Lower leg skin (tissue), 4 donors: ENCODE data around the gene NSD1. TPM values are rescaled to one million over a fixed set of nuclear protein-coding genes. Genes with fewer than 3 reads are reported as not detected.

Experiments used
- DNase-seq, 2 donors: peaks; one replicate each; pipeline ENCODE4 v3.0.0-alpha.2; 2019; ENCODE audit warnings: low spot score in 2 of 2
- H3K4me3 ChIP-seq: fragments of 200-600 bp; sonication (generic); 2 replicates; pipeline ENCODE4 v1.5.1; 2017; ENCODE audit warnings: mild to moderate bottlenecking, low read depth; ENCODE audit not compliant: poor library complexity, severe bottlenecking
- POLR2A ChIP-seq, 2 donors: fragments of 450-650 bp; IDR thresholded peaks; one replicate each; pipeline ENCODE4 v1.6.1; 2016 to 2017; ENCODE audit warnings: antibody characterized with exemption in 2 of 2, mild to moderate bottlenecking in 1 of 2, moderate library complexity in 1 of 2
- whole genome bisulfite sequencing, 2 donors: methylation state at CpG; one replicate each; pipeline ENCODE4 v1.1.5; 2018; 5-methylcytosine and 5-hydroxymethylcytosine counted together
- intact Hi-C: fragments of 100-400 bp; cut with DNase I; formaldehyde crosslinking; loops from one replicate; pipeline ENCODE4 v1.15.0; 2023; ENCODE audit warnings: low total_unique reads
- total RNA-seq, 4 donors: library from RNA; depleted of rRNA; stranded (reverse); fragments of >200 nt; gene quantifications; one replicate each; pipeline ENCODE4 v1.1.0, GENCODE V29; 2016
- TF ChIP-seq, protein P1 (sequence below), 3 donors: fragments of 450-650 bp; IDR thresholded peaks; one replicate each; pipeline ENCODE4 v1.5.1; 2016; ENCODE audit warnings: antibody characterized with exemption in 3 of 3, mild to moderate bottlenecking in 3 of 3, moderate library complexity in 2 of 3

The NSD1 gene, protein sequence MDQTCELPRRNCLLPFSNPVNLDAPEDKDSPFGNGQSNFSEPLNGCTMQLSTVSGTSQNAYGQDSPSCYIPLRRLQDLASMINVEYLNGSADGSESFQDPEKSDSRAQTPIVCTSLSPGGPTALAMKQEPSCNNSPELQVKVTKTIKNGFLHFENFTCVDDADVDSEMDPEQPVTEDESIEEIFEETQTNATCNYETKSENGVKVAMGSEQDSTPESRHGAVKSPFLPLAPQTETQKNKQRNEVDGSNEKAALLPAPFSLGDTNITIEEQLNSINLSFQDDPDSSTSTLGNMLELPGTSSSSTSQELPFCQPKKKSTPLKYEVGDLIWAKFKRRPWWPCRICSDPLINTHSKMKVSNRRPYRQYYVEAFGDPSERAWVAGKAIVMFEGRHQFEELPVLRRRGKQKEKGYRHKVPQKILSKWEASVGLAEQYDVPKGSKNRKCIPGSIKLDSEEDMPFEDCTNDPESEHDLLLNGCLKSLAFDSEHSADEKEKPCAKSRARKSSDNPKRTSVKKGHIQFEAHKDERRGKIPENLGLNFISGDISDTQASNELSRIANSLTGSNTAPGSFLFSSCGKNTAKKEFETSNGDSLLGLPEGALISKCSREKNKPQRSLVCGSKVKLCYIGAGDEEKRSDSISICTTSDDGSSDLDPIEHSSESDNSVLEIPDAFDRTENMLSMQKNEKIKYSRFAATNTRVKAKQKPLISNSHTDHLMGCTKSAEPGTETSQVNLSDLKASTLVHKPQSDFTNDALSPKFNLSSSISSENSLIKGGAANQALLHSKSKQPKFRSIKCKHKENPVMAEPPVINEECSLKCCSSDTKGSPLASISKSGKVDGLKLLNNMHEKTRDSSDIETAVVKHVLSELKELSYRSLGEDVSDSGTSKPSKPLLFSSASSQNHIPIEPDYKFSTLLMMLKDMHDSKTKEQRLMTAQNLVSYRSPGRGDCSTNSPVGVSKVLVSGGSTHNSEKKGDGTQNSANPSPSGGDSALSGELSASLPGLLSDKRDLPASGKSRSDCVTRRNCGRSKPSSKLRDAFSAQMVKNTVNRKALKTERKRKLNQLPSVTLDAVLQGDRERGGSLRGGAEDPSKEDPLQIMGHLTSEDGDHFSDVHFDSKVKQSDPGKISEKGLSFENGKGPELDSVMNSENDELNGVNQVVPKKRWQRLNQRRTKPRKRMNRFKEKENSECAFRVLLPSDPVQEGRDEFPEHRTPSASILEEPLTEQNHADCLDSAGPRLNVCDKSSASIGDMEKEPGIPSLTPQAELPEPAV (N-terminal part only)
- total RNA-seq: 10 to 100 TPM; 25.1 to 36.8 (median 34.2) TPM

DNA sequence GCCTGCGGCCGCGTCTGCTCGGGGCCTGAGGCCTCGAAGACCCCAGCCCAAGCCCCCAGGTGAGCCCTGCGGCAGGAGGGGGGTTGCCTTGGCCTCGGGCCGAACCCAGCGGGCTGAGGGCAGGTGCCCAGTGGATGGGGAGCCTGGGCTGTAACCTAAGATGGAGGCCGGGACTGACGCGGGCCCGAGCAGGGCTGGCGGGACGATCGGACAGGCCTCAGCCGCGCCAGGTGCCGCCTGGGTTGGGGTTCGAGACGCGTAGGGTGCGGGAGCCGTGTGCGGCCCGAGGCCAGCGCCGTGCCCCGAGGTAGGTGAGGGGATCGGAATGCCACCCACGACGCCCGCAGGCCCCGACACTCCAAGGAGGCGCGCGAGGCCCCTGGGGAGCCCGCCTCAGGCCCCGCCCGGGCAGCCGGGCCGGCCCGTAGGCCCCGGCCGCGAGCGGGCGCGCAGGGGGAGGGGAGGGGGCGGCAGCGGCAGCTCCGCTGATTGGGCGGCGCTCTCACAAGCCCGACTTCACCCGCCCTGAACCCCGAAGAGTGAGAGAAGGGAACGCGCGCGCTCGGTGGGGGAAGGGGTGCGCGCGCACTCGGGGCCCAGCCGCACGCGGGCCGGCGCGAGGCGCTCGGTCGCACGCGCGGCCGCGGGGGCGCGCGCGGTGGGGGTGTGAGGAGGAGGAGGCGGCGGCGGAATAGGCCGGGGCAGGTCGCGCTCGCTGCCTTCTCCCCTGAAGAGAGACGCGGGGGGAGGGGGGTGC lies at the start of gene NSD1:
TSS of gene NSD1 (plus strand) at position 678 of the 757 bp plus-strand sequence. CDS start 1,331 bp downstream, outside the sequence.
- H3K4me3 ChIP-seq: peak within 1 kb of the TSS; percentile 54
- 1% methylated on average over 12 to 93 of the region's 93 CpGs for WGBS, 2 donors
- TF ChIP-seq, protein P1, sequence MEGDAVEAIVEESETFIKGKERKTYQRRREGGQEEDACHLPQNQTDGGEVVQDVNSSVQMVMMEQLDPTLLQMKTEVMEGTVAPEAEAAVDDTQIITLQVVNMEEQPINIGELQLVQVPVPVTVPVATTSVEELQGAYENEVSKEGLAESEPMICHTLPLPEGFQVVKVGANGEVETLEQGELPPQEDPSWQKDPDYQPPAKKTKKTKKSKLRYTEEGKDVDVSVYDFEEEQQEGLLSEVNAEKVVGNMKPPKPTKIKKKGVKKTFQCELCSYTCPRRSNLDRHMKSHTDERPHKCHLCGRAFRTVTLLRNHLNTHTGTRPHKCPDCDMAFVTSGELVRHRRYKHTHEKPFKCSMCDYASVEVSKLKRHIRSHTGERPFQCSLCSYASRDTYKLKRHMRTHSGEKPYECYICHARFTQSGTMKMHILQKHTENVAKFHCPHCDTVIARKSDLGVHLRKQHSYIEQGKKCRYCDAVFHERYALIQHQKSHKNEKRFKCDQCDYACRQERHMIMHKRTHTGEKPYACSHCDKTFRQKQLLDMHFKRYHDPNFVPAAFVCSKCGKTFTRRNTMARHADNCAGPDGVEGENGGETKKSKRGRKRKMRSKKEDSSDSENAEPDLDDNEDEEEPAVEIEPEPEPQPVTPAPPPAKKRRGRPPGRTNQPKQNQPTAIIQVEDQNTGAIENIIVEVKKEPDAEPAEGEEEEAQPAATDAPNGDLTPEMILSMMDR (IDR thresholded peaks at IDR 0.05): no peak
- TF ChIP-seq POLR2A (IDR thresholded peaks at IDR 0.05): peak in 1 of 2 donors; percentile 5
- intact Hi-C loops: no loop called here
- peak; percentile 87 to 96 for DNase-seq

DNA sequence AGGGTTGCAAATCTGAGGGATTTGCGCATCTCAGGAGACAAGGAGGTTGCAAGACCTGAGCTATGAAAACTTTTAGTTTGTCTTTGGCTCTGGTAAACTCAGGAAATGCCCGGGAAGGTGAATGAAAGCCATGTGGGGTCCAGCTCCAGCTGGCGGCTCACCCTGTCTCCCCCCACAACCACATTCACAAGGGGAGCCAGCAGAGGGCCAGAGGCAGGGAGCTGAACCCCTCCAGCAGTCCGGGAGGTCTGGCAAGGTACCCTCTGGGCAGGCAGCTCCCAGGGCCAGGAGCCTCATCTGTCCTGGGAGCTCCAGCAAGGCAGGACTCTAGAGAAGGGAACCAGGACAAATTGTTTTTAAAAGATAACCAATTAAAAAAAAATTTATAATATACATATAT lies 49.4 kb upstream of the NSD1 start:
- intact Hi-C loops: no loop called here
- DNase-seq: no peak
- WGBS, 2 donors: 43 to 57% methylated on average over 4 of the region's 4 CpGs
- no peak overlapping the region for H3K4me3 ChIP-seq
- TF ChIP-seq, protein P1 (IDR thresholded peaks at IDR 0.05): no peak
- TF ChIP-seq POLR2A (IDR thresholded peaks at IDR 0.05): no peak

DNA sequence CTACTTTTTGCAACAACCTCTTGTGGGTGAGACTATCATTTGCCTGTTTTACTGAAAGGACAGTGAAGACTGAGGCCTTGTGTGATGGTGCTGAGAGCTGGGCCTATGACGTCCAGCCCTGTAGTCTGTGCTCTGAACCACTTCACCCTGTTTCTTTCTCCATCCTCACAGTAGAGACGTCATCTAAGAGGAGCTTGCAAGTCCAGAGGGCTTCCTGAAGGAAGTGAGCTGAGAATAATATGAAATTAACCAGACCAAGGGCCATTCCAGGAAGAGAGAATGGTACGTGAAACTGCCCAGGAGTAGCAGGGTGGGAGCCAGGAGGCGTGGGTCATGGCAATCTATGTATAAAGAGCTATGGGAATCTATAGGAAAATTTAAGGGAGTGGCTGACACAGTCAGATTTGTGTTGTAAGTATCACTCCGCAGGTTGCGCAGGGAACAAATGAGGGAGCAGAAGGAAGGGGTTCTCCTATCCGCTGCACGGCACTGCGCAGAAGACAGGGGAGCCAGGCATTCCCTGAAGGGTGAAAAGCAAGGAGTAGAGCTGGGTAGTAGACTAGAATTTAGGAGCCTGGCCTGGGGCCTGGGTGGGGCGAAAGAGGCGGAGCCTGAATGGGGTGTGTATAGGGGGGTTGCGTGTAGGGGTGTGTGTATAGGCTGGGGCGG lies 47.5 kb upstream of the NSD1 start:
- intact Hi-C loops: no loop called here
- TF ChIP-seq POLR2A (IDR thresholded peaks at IDR 0.05): no peak
- TF ChIP-seq, protein P1 (IDR thresholded peaks at IDR 0.05): no peak
- WGBS, 2 donors: 39 to 43% methylated on average over 12 to 13 of the region's 13 CpGs
- no peak overlapping the region for H3K4me3 ChIP-seq
- peak in 1 of 2 donors; percentile 43 for DNase-seq

DNA sequence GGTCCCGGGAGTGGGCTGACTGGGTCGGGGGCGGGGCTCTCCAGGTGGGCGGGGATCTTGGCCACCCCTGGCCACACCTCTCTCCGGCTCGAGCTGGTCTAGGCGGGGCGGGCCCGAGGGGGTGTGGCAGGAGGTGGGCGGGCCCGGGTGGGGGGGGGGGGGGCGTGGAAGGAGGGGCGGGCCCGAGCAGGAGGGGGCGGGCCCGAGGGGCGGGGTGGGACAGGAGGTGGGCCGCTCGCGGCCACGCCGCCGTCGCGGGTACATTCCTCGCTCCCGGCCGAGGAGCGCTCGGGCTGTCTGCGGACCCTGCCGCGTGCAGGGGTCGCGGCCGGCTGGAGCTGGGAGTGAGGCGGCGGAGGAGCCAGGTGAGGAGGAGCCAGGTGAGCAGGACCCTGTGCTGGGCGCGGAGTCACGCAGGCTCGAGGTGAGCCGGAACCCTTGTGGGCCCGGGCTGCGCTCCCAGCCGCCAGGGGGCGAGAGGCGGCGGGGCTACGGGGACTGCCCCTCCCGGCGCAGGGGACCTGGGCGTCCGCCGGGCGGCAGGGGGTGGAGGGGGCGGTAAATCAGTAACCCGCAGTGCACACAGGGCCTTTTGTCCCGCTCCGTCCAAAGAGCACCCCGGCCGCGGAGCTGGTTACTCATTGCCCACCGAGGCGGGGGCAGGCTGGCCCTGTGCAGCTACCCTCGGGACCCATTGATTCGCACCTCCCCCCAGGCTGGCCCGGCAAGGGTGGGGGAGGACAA lies 46.7 kb upstream of the NSD1 start, which contains the start of gene FGFR4:
TSS of gene FGFR4 (plus strand) at position 262 of the 744 bp plus-strand sequence. CDS start 2,688 bp downstream, outside the sequence.
- TF ChIP-seq, protein P1 (IDR thresholded peaks at IDR 0.05): peak in 1 of 3 donors; percentile 80
- no peak for TF ChIP-seq POLR2A (IDR thresholded peaks at IDR 0.05)
- intact Hi-C loops: no loop called here
- 0% methylated on average over 15 of the region's 68 CpGs; no CpG with 5 or more reads in 1 of the 2 donors for WGBS, 2 donors
- peak in 1 of 2 donors; percentile 91 for DNase-seq
- no peak within 1 kb of the TSS for H3K4me3 ChIP-seq
